ENCODE results near the gene RSPH3. TPM values are rescaled to one million over a fixed set of nuclear protein-coding genes. Genes with fewer than 3 reads are reported as not detected.
"Not testable (repeated sequence)": the region's sequence is repeated elsewhere in the genome, so short reads cannot be mapped to it uniquely, and the experiment has no call there.

RSPH3 gene, protein sequence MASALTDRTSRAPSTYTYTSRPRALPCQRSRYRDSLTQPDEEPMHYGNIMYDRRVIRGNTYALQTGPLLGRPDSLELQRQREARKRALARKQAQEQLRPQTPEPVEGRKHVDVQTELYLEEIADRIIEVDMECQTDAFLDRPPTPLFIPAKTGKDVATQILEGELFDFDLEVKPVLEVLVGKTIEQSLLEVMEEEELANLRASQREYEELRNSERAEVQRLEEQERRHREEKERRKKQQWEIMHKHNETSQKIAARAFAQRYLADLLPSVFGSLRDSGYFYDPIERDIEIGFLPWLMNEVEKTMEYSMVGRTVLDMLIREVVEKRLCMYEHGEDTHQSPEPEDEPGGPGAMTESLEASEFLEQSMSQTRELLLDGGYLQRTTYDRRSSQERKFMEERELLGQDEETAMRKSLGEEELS
- total RNA-seq: 8.2 and 21.1 TPM in 2 replicates

- DNase-seq (ENCODE audit: low read depth): peak; percentile 89
These were observed at the start of gene RSPH3 for GRCh38 chr6:158999666-159000403. RSPH3 (minus strand) TSS chr6:159000202; CDS start chr6:158999550, 652 bp downstream.

DNA sequence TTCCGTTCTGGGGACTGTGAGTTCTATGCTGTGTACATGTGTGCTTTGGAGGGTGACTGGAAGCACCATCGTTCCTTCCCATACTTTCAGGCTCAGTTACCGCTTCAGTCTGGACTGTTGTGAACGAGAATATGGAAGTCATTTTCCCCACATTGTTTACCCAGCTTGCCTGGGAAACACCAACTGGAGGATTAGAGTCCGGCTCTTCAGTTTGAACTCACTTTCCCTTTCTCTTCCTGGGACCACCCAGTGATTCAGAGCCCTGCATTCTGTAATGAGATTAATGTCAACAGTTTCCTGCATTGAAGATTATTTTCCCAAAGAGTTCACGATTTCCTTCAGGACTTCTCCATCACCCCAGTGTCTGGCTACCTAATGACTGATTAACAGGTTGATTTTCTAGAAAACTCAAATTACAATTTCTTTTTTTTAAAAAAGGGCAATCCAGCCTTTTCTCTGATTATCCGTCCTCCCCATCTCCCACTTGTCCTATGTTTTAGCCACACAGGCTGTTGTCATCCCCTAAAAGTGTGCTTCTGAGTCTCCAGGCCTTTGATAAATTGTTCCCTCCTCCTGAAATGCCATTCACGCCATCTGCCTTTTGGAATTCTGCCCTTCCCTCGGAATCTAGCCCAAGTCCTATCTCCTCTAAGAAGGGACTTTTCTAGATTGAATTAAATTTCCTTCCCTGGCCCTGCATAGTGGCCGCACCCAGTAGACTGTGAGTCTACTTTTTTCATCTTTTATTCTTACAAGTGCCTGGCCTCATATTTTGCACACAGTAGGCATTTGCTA, 48.1 kb upstream of the RSPH3 start:
- DNase-seq (ENCODE audit: low read depth): no peak

GRCh38 chr6:159045801-159046200, 45.8 kb upstream of the RSPH3 start:
- DNase-seq (ENCODE audit: low read depth): no peak

DNA sequence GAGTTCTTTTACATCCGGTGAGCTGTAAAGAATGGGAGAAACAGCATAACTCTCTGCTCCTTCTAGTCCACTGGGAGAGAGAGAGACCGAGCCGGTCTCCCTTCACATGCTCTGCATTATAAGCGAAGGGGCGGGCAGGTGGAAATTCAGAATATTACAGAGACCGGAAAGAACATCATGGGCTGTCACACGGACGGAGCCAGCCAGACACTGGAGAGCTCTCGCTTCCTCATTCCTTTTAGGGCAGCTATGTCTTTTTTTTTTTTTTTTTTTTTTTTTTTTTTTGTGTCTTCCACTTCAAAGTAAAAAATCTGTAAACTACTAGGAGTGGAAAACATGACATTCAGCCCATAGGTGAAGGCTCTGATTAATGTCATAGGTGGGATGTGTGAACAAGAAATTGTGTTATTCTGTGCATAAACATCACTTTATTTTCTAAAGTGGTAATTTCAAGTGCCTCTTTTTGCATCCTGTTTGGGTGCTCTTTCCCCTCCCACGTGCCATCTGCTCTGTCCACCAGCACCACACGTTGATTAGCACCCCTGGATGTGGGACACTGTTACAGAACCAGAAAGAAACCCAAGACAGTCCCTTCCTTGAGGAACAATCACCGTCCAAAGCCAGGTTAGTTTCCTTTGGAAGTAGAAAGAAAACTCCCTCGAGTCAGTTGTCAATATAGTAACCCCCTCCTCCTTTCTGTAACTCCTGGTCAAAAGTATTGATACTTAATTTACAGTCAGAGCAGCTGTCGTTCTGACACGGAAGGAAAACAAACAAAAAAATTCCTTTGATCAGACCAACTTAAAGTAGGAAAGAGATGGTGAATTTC, 45.1 kb upstream of the RSPH3 start, which contains the start of gene TAGAP:
Gene TAGAP (minus strand): TSS at position 93 of the 829 bp plus-strand sequence. CDS start 845 bp downstream, outside the sequence.
- DNase-seq (ENCODE audit: low read depth): peak; percentile 14

- DNase-seq (ENCODE audit: low read depth): no peak
These were observed 43.9 kb upstream of the RSPH3 start for GRCh38 chr6:159043947-159044346.

- DNase-seq (ENCODE audit: low read depth): no peak
These were observed 43.2 kb upstream of the RSPH3 start for GRCh38 chr6:159043251-159043650.

- DNase-seq (ENCODE audit: low read depth): no peak
These were observed 42.8 kb upstream of the RSPH3 start for GRCh38 chr6:159042826-159043181.

DNA sequence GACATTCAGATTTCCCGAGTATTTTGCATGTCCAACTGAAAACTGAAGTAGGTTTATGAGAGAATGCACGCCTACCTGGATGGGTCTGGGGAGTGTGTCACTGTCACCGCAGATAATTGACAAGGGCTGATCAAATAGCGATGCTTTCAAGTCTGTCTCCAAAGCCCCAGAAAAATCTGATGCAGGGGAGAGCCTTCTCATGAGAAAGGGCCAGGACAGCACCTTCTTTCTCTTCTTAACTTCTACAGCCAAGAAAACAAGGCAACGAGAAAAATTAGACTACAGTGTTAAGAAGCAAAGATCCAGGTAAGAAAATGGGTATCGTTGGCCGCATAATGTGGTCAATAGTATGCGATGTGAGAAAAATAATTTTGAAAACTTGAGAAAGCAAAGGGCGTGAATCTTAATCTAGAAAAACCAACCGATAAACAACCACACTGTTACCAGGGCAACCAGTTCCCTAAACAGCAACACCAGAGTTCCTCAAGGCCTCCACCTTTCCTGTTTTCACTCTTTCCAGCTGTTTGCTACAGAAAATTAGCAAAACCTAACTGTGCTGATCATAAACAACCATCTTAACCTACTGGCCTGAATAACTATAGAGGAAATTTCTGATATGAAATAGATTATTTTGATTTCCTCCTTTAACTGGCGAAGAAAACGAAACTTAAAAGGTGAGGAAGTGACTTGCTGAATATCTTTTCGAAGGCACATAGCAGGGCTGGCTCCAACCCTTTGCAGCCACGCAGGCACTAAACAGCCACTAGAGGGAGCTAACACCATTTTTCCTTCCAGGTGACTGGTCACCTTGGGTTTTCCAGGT, 42.2 kb upstream of the RSPH3 start:
- DNase-seq (ENCODE audit: low read depth): peak; percentile 76

- no peak for DNase-seq (ENCODE audit: low read depth)
These were observed 41.2 kb upstream of the RSPH3 start for GRCh38 chr6:159041181-159041580.

DNA sequence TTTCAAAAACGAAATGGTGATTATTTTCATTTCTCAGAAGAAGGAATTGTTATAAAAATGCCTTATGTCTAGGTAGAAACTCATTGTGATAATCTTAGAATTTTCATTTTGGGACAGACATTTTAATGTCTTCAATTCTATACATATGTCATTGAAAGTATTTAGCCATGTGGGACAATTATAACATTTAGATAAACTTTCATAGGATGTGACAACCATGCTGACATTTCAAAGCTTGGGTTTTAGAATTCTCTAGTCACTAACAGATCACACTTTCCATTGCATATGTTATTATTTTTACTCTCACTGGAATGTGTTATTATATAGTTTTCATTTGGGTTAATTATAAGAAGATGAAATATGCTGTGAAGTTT, 39.9 kb upstream of the RSPH3 start:
- DNase-seq (ENCODE audit: low read depth): no peak

- peak; percentile 45 for DNase-seq (ENCODE audit: low read depth)
These were observed 39.2 kb upstream of the RSPH3 start for GRCh38 chr6:159038914-159039884.

DNA sequence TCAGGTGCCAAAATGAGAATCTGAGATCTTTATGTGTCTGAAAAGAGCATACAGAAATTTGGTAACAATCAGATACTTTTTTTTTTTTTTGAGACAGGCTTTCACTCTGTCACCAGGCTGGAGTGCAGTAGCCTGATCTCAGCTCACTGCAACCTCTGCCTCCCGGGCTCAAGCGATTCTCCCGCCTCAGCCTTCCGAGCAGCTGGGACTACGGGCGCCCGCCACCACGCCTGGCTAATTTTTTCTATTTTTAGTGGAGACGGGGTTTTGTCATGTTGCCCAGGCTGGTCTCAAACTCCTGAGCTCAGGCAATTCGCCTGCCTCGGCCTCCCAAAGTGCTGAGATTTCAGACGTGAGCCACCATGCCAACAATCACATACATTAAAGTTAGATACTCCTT, 38.3 kb upstream of the RSPH3 start:
- not testable (repeated sequence) for DNase-seq (ENCODE audit: low read depth)

- DNase-seq (ENCODE audit: low read depth): peak; percentile 7
These were observed 37.8 kb upstream of the RSPH3 start for GRCh38 chr6:159037756-159038290.

- DNase-seq (ENCODE audit: low read depth): no peak
These were observed 36.7 kb upstream of the RSPH3 start for GRCh38 chr6:159036673-159037072.

- no peak for DNase-seq (ENCODE audit: low read depth)
These were observed 35.9 kb upstream of the RSPH3 start for GRCh38 chr6:159035891-159036290.

DNA sequence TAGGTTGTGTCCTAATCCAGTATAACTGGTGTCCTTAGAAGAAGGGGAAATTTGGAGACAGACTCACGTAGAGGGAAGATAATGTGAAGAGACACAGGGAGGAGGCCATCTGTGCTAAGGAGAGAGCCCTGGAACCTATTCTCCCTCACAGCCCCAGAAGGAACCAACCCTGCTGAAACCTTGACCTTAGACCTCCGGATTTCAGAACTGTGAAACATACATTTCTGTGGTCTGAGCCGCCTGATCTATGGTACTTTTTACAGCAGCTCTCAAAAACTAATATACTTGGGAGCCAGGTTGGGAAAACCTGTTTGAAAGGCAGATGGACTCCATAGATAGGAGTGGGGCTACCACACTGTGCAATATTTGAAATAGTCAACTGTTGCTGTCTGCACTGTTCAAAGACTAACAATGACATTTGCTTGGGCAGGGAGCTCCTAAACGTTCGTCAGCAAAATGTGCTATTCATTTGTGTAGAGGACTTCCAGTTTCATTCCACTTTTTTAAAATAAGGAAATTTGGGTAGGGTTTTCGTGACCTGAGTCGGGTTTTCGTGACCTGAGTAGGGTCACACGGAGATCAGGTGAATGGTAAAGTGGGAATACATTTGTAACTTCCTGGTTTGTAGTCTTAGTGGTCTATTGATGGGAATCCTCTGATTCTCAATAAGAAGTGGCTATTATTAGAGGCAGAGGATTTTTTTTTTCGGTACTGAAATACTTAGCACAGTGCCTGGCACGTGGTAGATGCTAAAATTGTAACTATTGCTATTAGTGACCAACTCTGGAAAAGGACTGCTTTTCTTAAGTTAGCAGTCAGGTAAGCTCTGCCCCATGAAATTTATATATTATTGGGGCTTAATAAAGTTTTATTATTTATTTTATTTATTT, 33.4 kb upstream of the RSPH3 start:
- DNase-seq (ENCODE audit: low read depth): no peak

DNA sequence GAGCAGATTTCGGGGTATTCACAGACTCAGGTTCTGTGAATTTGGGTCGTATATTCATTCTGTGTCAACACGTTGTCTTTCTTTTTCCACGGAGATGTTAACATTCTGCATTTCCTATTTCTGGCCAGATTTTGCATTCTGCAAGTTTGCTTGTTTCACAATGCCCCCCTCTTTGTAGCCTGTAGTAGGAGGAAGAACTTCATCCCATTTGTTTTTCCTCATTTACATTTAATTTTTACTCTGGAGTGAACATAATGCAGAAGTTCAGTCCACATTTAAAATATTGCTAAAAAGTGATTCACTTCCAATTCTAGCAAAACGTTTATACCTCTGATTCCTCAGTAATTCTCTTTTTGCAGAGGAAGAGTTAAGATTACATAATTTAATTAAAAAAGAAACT, 31.8 kb upstream of the RSPH3 start:
- no peak for DNase-seq (ENCODE audit: low read depth)

DNA sequence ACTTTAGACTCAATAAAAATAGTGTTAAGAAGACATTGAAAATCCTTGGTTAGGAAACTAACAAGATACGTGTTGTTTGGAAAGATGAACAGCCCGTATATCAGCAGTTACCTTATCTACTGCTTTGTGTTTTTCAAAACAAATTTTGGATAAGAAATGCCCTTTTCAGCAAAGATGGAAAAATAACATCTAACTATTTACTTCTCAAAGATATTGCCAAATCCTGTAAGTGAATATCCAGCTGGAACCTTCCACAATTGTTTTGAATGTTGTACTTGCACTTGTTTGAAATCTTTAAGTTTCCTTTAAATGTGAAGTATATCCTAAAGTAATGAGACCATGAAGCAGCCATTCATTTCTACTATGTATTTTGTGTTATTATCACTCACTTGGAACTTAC, 30.2 kb upstream of the RSPH3 start:
- DNase-seq (ENCODE audit: low read depth): no peak

Data from renal cortical epithelial cell (primary cell).